Right lobe of liver (tissue), 4 donors: Measurements from ENCODE around the gene FOXK2.

Source experiments
- CTCF ChIP-seq, 4 donors: fragments of 200-600 bp in 3 of 4; fragments of 450-650 bp in 1 of 4; IDR thresholded peaks; one replicate each; pipeline versions ENCODE4 v1.5.1 to v1.8.0; 2016 to 2022; ENCODE audit warnings: antibody characterized with exemption in 4 of 4, mild to moderate bottlenecking in 2 of 4
- POLR2A ChIP-seq: fragments of 450-650 bp; IDR thresholded peaks from one replicate; pipeline ENCODE4 v1.6.1; 2017; ENCODE audit warnings: antibody characterized with exemption, mild to moderate bottlenecking
- donor health status: DM: no; HTN: no; CAD: no.
- donor health status: DM: no; HTN: no; CAD: no.
- donor health status: DM: no; HTN: yes; CAD: no.

- TF ChIP-seq POLR2A: no peak
- TF ChIP-seq CTCF (IDR thresholded peaks at IDR 0.05): no peak
These were observed 118.7 kb downstream of the FOXK2 start for GRCh38 chr17:82638183-82638773.
